ENCODE data around the gene PODXL. TPM values are rescaled to one million over a fixed set of nuclear protein-coding genes. Genes with fewer than 3 reads are reported as not detected.

The PODXL gene
- total and polyA plus RNA-seq, 2 experiments from 2014 or later, result 220 to 727 TPM

DNA sequence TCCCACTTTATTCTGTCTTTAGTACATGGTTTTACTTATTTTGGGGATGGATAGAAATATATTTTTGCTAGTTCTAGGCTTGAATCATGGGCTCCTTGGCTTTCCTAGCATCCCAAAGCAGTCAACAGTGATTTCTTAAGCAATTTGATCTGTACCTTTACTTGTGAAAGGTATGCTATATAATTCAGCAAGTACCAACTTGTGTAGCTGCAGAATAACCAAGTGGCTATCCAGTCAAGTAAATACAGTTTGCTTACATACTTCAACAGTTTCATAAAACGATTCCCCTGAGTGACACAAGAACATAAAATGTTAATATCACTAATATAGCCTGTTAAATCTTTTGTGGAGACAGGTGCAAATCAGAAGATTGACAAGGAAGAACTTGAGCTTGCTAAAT, 67.2 kb downstream of the PODXL start:
- ATAC-seq, result no peak
- Histone ChIP-seq H3K4me3 (no peak overlapping the region), H2AFZ (no peak overlapping the region), H3K27me3 (ENCODE audit: insufficient read depth) (no peaks in the 10 kb centered on the region), H3F3A (replicated peaks; ENCODE audit: low read depth) (peaks cover 3% of the 10 kb centered on the region; the same call in 1 of the 2 replicates), H3K36me3 (ENCODE audit: insufficient read depth) (no peaks in the 10 kb centered on the region), H3K79me2 (replicated peaks; ENCODE audit: insufficient read depth) (no peaks in the 10 kb centered on the region), H3K9me2 (ENCODE audit: insufficient read depth) (no peaks in the 10 kb centered on the region), H3K27ac (ENCODE audit: low read depth) (no peak overlapping the region), H3K4me2 (no peak overlapping the region), H3K4me1 (ENCODE audit: insufficient read depth) (no peaks in the 10 kb centered on the region), H4K20me1 (replicated peaks; ENCODE audit: insufficient read depth) (no peaks in the 10 kb centered on the region)
- no peak overlapping the region for H3K4me3 Mint-ChIP-seq
- no peaks in the 10 kb centered on the region for H3K36me3 Mint-ChIP-seq (ENCODE audit: low read depth)
- H3K9me3 Mint-ChIP-seq, result no peaks in the 10 kb centered on the region; the same call in 2 of the 3 replicates
- H3K27me3 Mint-ChIP-seq (ENCODE audit: insufficient read depth, low read depth, poor library complexity), result peaks cover 1% of the 10 kb centered on the region
- H3K27ac Mint-ChIP-seq, result no peak overlapping the region
- H3K4me1 Mint-ChIP-seq, result peaks cover 8% of the 10 kb centered on the region; the same call in 1 of the 3 replicates
- no peak for TF ChIP-seq EZH2 (IDR thresholded peaks at IDR 0.05; ENCODE audit: low read depth, unreplicated experiment)
- no peak for DNase-seq (ENCODE audit: low spot score)

- peak in 1 of 2 experiments; percentile 50; a peak in 3 of 4 replicates for TF ChIP-seq CTCF (conservative IDR thresholded peaks at IDR 0.05; ENCODE audit: low read depth in 2 of 2)
- TF ChIP-seq CREB1 (CRISPR knock-in tag; IDR thresholded peaks at IDR 0.05; ENCODE audit: low read depth), result no peak
- H3K4me3 Mint-ChIP-seq, result no peak overlapping the region
- peak; percentile 45 for DNase-seq (ENCODE audit: low spot score)
- peaks cover 4% of the 10 kb centered on the region; the same call in 1 of the 3 replicates for H3K4me1 Mint-ChIP-seq
- H3F3A ChIP-seq (replicated peaks; ENCODE audit: low read depth), result no peaks in the 10 kb centered on the region; the same call in 1 of the 2 replicates
- H3K4me2 ChIP-seq, result no peak overlapping the region
- H4K20me1 ChIP-seq (replicated peaks; ENCODE audit: insufficient read depth), result no peaks in the 10 kb centered on the region
- H2AFZ ChIP-seq, result no peak overlapping the region
- peaks cover 1% of the 10 kb centered on the region for H3K27me3 Mint-ChIP-seq (ENCODE audit: insufficient read depth, low read depth, poor library complexity)
- no peaks in the 10 kb centered on the region for H3K4me1 ChIP-seq (ENCODE audit: insufficient read depth)
- H3K9me3 Mint-ChIP-seq, result no peaks in the 10 kb centered on the region; the same call in 2 of the 3 replicates
- H3K27me3 ChIP-seq (ENCODE audit: insufficient read depth), result no peaks in the 10 kb centered on the region
- no peak overlapping the region for H3K4me3 ChIP-seq
- no peak overlapping the region for H3K27ac Mint-ChIP-seq
- no peak for ATAC-seq
- no peak overlapping the region for H3K27ac ChIP-seq (ENCODE audit: low read depth)
- H3K36me3 Mint-ChIP-seq (ENCODE audit: low read depth), result no peaks in the 10 kb centered on the region
- H3K79me2 ChIP-seq (replicated peaks; ENCODE audit: insufficient read depth), result no peaks in the 10 kb centered on the region
- H3K36me3 ChIP-seq (ENCODE audit: insufficient read depth), result no peaks in the 10 kb centered on the region
- H3K9me2 ChIP-seq (ENCODE audit: insufficient read depth), result no peaks in the 10 kb centered on the region
Observed at GRCh38 chr7:131488361-131488760, 68.1 kb downstream of the PODXL start.

DNA sequence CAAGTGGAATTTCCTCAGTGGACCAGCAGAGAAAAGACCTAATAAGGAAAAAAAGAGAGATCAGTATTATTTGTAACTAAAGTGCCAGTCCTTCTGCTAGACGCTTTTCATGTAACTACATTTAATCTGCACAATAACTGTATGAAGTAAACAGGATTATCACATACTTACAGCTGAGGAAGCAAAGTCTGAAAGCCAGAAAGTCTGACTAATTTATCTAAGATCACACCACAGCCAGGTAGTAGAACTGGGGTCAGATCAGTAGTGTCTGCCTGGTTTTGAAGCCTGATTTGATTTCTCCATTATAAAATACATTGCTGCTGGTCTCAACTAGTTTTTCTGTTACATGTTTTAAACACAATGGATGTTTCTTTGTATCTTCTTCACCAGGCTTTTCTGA, 69.2 kb downstream of the PODXL start:
- Histone ChIP-seq H3F3A (replicated peaks; ENCODE audit: low read depth) (no peaks in the 10 kb centered on the region; the same call in 1 of the 2 replicates), H3K4me1 (ENCODE audit: insufficient read depth) (no peaks in the 10 kb centered on the region), H3K27ac (ENCODE audit: low read depth) (no peak overlapping the region), H3K36me3 (ENCODE audit: insufficient read depth) (no peaks in the 10 kb centered on the region), H3K27me3 (ENCODE audit: insufficient read depth) (no peaks in the 10 kb centered on the region), H3K79me2 (replicated peaks; ENCODE audit: insufficient read depth) (no peaks in the 10 kb centered on the region), H3K9me2 (ENCODE audit: insufficient read depth) (no peaks in the 10 kb centered on the region), H4K20me1 (replicated peaks; ENCODE audit: insufficient read depth) (no peaks in the 10 kb centered on the region), H3K4me2 (no peak overlapping the region), H2AFZ (no peak overlapping the region), H3K4me3 (no peak overlapping the region)
- Mint-ChIP-seq H3K9me3 (no peaks in the 10 kb centered on the region; the same call in 2 of the 3 replicates), H3K27ac (no peak overlapping the region), H3K27me3 (ENCODE audit: insufficient read depth, low read depth, poor library complexity) (peaks cover 1% of the 10 kb centered on the region), H3K4me1 (no peaks in the 10 kb centered on the region), H3K36me3 (ENCODE audit: low read depth) (no peaks in the 10 kb centered on the region), H3K4me3 (no peak overlapping the region)
- no peak for ATAC-seq
- DNase-seq (ENCODE audit: low spot score), result no peak
- TF ChIP-seq EZH2phosphoT487 (IDR thresholded peaks at IDR 0.05; ENCODE audit: unreplicated experiment) (no peak), ZNF462 (CRISPR knock-in tag; IDR thresholded peaks at IDR 0.05) (no peak), NANOG (IDR thresholded peaks at IDR 0.05; ENCODE audit: borderline replicate concordance) (no peak), ZNF114 (CRISPR knock-in tag; IDR thresholded peaks at IDR 0.05) (no peak), JUNB (IDR thresholded peaks at IDR 0.05; ENCODE audit: unreplicated experiment) (no peak), EZH2 (IDR thresholded peaks at IDR 0.05; ENCODE audit: low read depth, unreplicated experiment) (no peak), ZNF331 (CRISPR knock-in tag; IDR thresholded peaks at IDR 0.05; ENCODE audit: low read depth) (no peak)
